Muscle of leg (tissue), 11 donors: ENCODE measurements around the gene PXK. TPM values are rescaled to one million over a fixed set of nuclear protein-coding genes. Genes with fewer than 3 reads are reported as not detected.

ENCODE experiments used
- DNase-seq: peaks from one replicate; pipeline ENCODE4 v3.0.0; 2013
- H3K27ac ChIP-seq: one replicate; pipeline ENCODE4 v1.5.1; 2013; ENCODE audit warnings: mild to moderate bottlenecking, low read length, control low read depth
- H3K27me3 ChIP-seq: one replicate; pipeline ENCODE4 v1.6.1; 2013; ENCODE audit warnings: low read length; ENCODE audit not compliant: control insufficient read depth, insufficient read depth
- H3K36me3 ChIP-seq: one replicate; pipeline ENCODE4 v1.6.1; 2013; ENCODE audit warnings: low read length; ENCODE audit not compliant: control insufficient read depth, insufficient read depth
- H3K4me1 ChIP-seq: one replicate; pipeline ENCODE4 v1.6.1; 2013; ENCODE audit warnings: low read length; ENCODE audit not compliant: control insufficient read depth, insufficient read depth
- H3K4me3 ChIP-seq: one replicate; pipeline ENCODE4 v1.5.1; 2013; ENCODE audit warnings: low read length, control low read depth
- H3K9me3 ChIP-seq: replicated peaks from 2 replicates; pipeline ENCODE4 v1.6.1; 2013; ENCODE audit warnings: low read depth, low read length; ENCODE audit not compliant: control insufficient read depth
- WGBS: methylation state at CpG from one replicate; pipeline ENCODE4 v1.1.5; 2013; ENCODE audit warnings: missing lambda C conversion rate; ENCODE audit not compliant: insufficient coverage; 5-methylcytosine and 5-hydroxymethylcytosine counted together
- polyA plus RNA-seq, 8 donors: library from polyadenylated mRNA; unstranded; fragments of 120-200 nt; gene quantifications; one replicate each; pipeline versions ENCODE4 v1.2.1 to v1.2.3, GENCODE V29; 2013; ENCODE audit warnings: inconsistent platforms in 1 of 8, low replicate concordance in 1 of 8; ENCODE audit not compliant: insufficient read length in 8 of 8, insufficient read depth in 1 of 8
- total RNA-seq: library from RNA; stranded (reverse); fragments of 120-200 nt; gene quantifications from one replicate; pipeline ENCODE4 v1.2.4, GENCODE V29; 2013

Gene PXK
- total and polyA plus RNA-seq, 9 donors = 15.9 to 19.9 (median 17.5) TPM

DNA sequence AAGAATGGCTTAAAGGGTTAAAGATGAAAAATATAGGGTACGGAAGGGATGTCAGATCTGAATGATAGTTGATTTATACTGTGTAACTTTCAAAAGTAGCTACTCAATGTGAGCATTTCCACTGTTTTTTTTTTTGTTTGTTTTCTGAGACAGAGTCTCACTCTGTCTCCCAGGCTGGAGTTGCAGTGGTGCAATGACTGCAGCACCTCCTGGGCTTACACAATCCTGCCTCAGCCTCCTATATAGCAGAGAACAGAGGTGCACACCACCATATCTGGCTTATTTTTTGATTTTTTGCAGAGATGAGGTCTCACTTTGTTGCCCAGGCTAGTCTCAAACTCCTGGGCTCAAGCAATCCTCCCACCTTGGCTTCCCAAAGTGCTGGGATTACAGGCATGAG is 9.9 kb upstream of the PXK start:
- Histone ChIP-seq H3K36me3 (peaks cover 10% of the 10 kb centered on the region), H3K27ac (no peak overlapping the region), H3K9me3 (no peaks in the 10 kb centered on the region), H3K27me3 (no peaks in the 10 kb centered on the region), H3K4me1 (no peaks in the 10 kb centered on the region), H3K4me3 (no peak overlapping the region)
- no CpG with 5 or more reads among the region's 1 CpG for WGBS
- no peak for DNase-seq

DNA sequence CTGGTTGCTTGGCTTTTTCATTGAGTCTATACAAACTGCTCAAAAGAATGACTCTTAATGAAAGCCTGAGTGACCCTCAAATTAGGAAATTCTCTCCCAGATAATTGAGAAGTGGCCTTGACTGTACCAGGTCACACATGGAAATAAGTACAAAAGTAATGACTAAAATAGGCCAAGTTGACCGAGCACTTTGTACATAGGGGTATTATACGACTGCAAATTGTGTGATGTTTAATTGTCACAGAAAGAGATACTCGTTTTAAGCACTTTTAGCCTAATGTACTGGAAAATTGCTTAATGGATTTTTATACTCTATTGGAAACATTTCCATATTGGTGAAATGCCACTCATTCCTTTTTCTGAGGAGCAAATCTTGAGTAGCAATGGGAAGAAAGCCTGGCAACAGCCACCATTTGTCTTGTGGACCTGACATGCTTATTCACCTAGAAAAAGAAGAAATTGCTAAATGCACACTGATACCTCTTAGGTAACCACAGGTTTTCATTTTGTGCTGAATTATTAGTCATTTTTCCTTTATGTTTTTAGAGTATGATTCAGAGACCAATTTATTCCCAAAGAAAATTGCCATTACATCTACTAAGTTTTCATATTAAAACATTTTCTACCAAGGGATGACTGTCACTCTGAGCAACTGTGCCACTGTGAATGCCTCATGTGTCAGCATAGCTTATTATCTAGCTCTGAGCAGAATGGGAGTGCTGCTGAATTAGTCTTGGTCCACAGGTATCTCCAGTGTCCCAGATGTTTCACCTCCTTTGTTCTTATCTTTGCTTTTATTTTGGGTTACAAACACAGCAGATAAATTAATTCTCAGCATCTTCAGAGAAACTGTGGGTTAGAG is 8.9 kb upstream of the PXK start:
- H3K27ac ChIP-seq = no peak overlapping the region
- H3K4me1 ChIP-seq = no peaks in the 10 kb centered on the region
- no CpG with 5 or more reads among the region's 3 CpGs for WGBS
- H3K4me3 ChIP-seq = no peak overlapping the region
- H3K9me3 ChIP-seq = no peaks in the 10 kb centered on the region
- H3K27me3 ChIP-seq = no peaks in the 10 kb centered on the region
- no peak for DNase-seq
- H3K36me3 ChIP-seq = peaks cover 2% of the 10 kb centered on the region

DNA sequence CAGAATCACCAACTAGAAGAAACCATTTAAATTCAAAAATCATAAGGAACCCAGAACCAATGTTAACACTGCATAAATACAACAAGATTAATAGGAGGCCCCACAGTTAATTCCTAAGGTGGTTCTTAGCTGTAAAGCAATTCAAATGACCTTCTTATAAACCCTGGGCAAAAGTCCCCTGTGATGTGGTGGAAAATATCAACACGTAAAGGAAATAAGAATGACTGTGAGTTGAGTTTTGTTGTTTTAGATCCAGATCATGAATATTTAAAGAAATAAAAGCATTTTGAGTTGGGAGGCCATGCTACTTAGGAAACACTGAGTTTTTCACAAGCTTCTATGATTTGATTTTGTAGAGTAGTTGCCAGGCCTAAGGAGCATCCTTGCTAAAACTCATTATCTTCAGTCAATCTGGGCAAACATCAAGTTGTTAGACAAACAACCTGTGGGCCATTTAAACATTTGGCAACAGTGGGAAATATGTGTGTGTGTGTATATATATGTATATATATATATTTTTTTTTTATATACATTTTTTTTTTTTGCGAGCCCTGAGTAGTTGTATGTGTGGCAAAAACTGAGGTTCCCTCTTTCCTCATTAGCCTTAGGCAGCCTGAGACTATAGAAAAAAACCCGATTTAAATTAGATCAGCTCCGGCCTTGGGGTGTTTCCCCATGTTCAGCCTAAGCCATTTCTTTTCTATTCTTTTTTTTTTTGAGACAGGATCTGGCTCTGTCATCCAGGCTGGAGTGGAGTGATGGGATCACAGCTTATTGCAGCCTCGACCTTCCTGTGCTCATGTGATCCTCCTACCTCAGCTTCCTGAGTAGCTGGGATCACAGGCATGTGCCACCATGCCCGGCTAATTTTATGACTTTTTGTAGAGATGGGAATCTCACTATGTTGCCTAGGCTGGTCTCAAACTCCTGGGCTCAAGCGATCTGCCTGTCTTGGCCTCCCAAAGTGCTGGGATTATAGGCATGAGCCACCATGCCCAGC is 8.0 kb upstream of the PXK start:
- DNase-seq = no peak
- Histone ChIP-seq H3K4me3 (no peak overlapping the region), H3K36me3 (no peaks in the 10 kb centered on the region), H3K27ac (no peak overlapping the region), H3K9me3 (no peaks in the 10 kb centered on the region), H3K4me1 (no peaks in the 10 kb centered on the region), H3K27me3 (no peaks in the 10 kb centered on the region)
- WGBS = 43% methylated on average over 2 of the region's 7 CpGs

DNA sequence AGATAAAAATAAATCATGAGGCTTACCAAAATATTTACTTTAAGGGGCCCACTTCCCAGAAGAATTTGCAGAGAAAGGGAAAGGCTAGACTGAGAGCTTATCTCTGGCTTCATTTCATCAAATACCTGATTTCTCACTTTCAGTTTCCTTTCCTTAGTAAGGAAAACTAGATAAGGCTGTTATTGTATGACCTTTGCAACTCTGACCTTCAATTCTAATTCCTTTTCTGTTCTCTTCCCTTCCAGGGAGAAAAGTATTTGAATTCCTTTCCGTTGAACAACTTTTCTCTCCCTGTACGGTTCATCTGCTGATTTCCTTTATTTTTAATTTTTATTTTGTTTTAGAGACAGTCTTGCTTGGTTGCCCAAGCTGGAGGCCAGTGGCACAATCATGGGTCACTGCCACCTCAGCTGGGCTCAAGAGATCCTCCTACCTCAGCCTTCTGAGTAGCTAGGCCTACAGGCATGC is 7.1 kb upstream of the PXK start:
- DNase-seq = no peak
- H3K36me3 ChIP-seq = no peaks in the 10 kb centered on the region
- no peaks in the 10 kb centered on the region for H3K4me1 ChIP-seq
- no peak overlapping the region for H3K27ac ChIP-seq
- H3K27me3 ChIP-seq = no peaks in the 10 kb centered on the region
- no peak overlapping the region for H3K4me3 ChIP-seq
- WGBS = no CpG with 5 or more reads among the region's 2 CpGs
- no peaks in the 10 kb centered on the region for H3K9me3 ChIP-seq

DNA sequence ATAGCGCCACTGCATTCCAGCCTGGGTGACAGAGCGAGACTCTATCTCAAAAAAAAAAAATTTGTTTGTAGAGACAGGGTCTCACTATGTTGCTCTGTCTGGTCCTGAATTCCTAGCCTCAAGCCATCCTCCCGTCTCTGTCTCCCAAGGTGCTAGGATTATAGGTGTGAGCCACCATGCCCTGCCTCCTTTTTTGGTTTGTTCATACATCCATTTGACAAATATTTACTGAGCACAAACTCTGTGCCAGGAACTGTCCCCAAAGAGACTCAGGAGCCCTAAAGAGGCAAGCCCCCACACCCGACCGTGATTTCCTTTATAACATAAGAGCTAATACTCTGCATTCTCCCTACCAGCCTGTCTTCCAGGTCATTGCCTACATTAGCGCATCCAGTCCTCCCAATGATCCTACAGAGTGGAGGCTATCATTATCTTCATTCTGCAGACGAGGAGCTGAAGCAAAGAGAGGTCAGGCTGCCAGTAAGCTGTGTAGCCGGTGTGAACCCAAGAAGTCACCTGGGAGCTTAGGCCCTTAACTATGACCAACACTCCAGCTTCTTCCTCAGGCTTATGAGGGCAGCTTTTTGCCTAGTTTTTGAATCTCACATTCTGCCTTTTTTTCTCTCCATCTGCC is 6.3 kb upstream of the PXK start:
- no peak overlapping the region for H3K27ac ChIP-seq
- DNase-seq = no peak
- no peaks in the 10 kb centered on the region for H3K27me3 ChIP-seq
- H3K36me3 ChIP-seq = no peaks in the 10 kb centered on the region
- no peaks in the 10 kb centered on the region for H3K4me1 ChIP-seq
- no peak overlapping the region for H3K4me3 ChIP-seq
- WGBS = 65% methylated on average over 5 of the region's 8 CpGs
- no peaks in the 10 kb centered on the region for H3K9me3 ChIP-seq

DNA sequence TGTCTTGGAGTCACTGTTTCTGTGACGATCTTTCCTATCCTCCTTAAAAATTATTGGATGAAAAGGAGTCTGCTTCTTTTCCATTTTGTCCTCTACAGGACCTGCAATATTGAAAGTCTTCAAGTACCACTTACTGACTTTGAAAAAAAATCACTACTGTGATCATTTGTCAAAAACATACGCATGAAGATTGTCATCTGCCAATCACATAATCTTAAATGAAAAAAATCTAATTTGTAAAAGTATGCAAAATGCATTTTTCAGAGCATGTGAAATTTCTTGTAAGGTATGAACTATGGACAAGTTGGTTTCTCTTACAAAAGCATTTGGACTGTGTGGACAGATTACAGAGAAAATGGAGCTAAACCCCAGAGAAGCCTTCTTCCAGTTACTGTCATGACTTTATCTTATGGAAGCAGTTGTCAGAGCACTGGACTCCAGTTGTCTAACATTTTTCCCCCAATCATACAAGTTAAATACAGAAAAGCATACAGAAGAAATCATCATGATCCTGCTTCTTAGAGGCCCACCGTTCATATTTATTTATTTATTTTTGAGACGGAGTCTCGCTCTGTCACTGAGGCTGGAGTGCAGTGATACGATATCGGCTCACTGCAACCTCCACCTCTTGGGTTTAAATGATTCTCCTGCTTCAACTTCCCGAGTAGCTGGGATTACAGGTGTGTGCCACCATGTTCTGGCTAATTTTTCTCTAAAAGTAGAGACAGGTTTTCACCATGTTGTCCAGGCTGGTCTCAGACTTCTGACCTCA is 3.4 kb upstream of the PXK start:
- Histone ChIP-seq H3K27ac (no peak overlapping the region), H3K4me1 (peaks cover 8% of the 10 kb centered on the region), H3K27me3 (no peaks in the 10 kb centered on the region), H3K36me3 (no peaks in the 10 kb centered on the region), H3K9me3 (no peaks in the 10 kb centered on the region), H3K4me3 (no peak overlapping the region)
- DNase-seq = no peak
- 100% methylated on average over 1 of the region's 8 CpGs for WGBS

DNA sequence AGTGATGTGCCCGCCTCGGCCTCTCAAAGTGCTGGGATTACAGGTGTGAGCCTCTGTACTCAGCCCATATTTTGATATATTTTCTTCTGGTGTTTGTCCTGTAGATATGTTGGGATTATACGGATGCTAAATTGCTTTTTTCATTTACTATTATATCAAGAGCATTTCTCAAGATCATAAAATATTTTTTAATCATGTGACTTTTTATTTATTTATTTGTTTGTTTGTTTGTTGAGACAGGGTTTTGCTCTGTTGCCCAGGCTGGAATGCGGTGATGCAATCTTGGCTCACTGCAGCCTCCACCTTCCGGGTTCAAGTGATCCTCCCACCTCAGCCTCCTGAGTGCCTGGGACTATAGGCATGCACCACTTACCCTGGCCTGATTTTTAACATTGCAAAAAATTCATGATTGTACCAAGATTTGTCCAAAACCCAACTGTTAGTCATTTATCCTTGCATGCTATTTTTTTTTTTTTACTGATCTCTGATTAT is 2.7 kb upstream of the PXK start:
- WGBS = 90% methylated on average over 2 of the region's 5 CpGs
- Histone ChIP-seq H3K27me3 (no peaks in the 10 kb centered on the region), H3K4me3 (no peak overlapping the region)

DNA sequence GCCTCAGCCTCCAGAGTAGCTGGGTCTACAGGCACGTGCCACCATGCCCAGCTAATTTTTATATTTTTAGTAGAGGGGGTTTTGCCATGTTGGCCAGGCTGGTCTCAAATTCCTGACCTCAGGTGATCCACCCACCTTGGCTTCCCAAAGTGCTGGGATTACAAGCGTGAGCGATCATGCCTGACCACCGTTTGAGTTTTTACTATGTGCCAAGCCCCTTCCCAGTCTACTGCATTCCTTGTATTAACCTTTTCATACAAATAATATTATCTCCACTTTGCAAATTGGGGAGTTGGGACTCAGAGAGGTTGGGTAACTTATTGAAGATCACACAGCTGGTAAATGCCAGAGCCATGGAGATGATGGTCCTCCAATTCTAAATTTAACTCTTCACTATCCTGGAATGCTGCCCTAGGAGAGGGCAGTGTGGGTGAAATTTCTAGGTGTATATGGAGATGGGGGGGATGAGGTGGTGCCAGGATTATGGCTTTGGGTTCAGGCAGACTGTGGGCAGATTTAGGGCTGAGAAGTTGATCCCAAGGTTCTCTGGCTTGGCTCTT is 1.0 kb upstream of the PXK start:
- no CpG with 5 or more reads among the region's 4 CpGs for WGBS
- H3K4me3 ChIP-seq = no peak overlapping the region

More for the DNA sequence above, 2.7 kb upstream of the PXK start:
- no peaks in the 10 kb centered on the region for H3K9me3 ChIP-seq
- H3K27ac ChIP-seq = no peak overlapping the region
- peaks cover 8% of the 10 kb centered on the region for H3K4me1 ChIP-seq
- no peaks in the 10 kb centered on the region for H3K36me3 ChIP-seq
- no peak for DNase-seq

More for the DNA sequence above, 1.0 kb upstream of the PXK start:
- H3K27me3 ChIP-seq = no peaks in the 10 kb centered on the region
- no peak overlapping the region for H3K27ac ChIP-seq
- H3K36me3 ChIP-seq = no peaks in the 10 kb centered on the region
- no peaks in the 10 kb centered on the region for H3K9me3 ChIP-seq
- peaks cover 8% of the 10 kb centered on the region for H3K4me1 ChIP-seq
- no peak for DNase-seq
